OCI-LY1 (cell line): ENCODE results near the gene BASP1.

Source experiments
- EZH2 ChIP-seq: fragments of 200-600 bp; sonication (generic), shearing (Covaris generic); IDR thresholded peaks from 2 replicates; pipeline ENCODE4 v1.8.0; 2017; ENCODE audit warnings: borderline replicate concordance, mixed run types, mild to moderate bottlenecking, antibody characterized with exemption, low read length, moderate library complexity, mixed read lengths
- TF ChIP-seq, protein P1 (sequence below): fragments of 200-600 bp; sonication (generic), shearing (Covaris generic); IDR thresholded peaks from 2 replicates; pipeline ENCODE4 v1.5.1; 2017; ENCODE audit warnings: mild to moderate bottlenecking, antibody characterized with exemption, low read length, moderate library complexity, mixed read lengths

- TF ChIP-seq, protein P1, sequence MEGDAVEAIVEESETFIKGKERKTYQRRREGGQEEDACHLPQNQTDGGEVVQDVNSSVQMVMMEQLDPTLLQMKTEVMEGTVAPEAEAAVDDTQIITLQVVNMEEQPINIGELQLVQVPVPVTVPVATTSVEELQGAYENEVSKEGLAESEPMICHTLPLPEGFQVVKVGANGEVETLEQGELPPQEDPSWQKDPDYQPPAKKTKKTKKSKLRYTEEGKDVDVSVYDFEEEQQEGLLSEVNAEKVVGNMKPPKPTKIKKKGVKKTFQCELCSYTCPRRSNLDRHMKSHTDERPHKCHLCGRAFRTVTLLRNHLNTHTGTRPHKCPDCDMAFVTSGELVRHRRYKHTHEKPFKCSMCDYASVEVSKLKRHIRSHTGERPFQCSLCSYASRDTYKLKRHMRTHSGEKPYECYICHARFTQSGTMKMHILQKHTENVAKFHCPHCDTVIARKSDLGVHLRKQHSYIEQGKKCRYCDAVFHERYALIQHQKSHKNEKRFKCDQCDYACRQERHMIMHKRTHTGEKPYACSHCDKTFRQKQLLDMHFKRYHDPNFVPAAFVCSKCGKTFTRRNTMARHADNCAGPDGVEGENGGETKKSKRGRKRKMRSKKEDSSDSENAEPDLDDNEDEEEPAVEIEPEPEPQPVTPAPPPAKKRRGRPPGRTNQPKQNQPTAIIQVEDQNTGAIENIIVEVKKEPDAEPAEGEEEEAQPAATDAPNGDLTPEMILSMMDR = no peak
- no peak for TF ChIP-seq EZH2
These were observed 18.4 kb downstream of the BASP1 start for GRCh38 chr5:17235731-17236330.
